CD4-positive, alpha-beta T cell treated with Interferon gamma for 1 hour (primary cell): ENCODE data around the gene KIAA1671.

Source experiments
- DNase-seq: peaks from one replicate; pipeline ENCODE4 v3.0.0-alpha.2; 2020

Gene KIAA1671

GRCh38 chr22:24982301-24983056 lies 30.0 kb downstream of the KIAA1671 start:
- DNase-seq, result no peak

- no peak for DNase-seq
These were observed 30.6 kb downstream of the KIAA1671 start for GRCh38 chr22:24983151-24983550.

DNA sequence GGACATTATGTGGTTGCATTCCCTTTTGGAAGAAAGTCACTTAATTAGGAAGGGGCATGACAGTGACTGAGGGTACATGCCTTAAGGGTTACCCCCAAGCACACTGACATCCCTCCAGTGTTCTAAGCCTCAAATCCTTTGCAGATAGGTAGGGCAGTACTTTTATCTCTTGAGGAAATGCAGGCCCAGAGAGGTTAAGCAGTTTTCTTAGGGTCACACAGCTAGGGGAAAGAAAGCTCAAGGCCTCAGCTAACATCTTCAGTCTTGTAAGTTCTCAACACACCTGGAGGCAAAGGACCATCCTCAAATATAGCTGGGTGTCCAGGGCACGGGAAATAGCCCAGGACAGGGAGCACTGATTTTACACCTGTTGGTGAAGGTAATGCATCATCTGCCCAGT lies 31.6 kb downstream of the KIAA1671 start:
- no peak for DNase-seq

DNA sequence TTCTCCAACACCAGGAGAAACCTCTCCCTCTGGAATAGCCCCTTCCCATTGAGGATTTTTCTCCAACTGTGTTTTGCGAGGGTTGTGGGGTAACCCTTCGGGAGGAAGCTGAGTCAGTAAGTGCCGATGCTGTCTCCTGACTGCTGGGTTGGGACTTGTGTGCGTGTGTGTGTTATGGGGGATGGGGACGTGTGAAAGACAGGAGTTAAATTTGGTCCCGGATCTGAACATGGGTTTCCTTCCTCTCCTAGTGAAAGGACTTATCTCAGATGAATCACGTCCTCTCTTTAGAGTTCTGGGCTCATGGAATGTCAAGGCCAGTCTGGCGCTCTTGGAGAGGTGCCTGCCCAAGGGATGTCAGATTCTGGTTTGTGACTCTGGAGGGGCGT lies 33.3 kb downstream of the KIAA1671 start:
- no peak for DNase-seq

DNA sequence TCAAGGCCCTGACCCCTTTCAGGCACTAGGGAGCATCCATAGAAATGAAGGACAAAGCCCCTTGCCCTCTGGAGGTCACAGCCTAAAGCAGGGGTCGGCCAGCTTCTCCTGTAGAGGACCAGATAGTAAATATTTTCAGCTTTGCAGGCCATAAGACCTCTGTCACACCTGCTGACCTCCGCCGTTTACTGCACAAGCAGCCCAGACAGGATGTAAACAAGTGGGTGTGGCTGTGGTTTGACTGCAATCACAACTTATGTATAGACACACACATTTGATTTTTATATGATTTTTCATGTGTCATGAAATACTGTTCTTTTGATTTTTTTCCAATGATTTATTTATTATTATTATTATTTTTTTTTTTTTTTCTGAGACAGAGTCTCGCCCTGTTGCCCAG lies 34.3 kb downstream of the KIAA1671 start:
- DNase-seq, result no peak

DNA sequence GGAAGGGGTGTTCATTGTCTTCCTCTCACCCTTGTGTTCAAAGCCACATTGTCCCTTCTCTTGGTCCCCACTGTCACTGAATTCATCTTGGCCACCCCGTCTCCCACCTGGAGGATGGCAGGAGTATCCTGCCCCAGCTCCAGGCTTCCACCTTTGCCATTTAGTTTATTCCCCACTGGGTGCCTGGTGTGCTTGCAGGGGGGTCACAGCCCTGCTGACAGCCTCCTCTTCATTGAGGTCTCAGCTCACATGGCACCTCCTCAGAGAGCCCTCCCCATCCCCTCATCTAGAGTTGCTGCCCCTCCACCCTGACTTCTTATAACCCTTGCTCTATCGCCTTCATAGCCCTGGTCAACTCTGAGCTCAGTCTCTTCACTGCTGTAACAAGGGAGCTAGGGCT lies 36.6 kb downstream of the KIAA1671 start:
- no peak for DNase-seq

- DNase-seq, result no peak
These were observed 37.0 kb downstream of the KIAA1671 start for GRCh38 chr22:24989541-24989951.

- no peak for DNase-seq
These were observed 37.9 kb downstream of the KIAA1671 start for GRCh38 chr22:24990344-24990905.

DNA sequence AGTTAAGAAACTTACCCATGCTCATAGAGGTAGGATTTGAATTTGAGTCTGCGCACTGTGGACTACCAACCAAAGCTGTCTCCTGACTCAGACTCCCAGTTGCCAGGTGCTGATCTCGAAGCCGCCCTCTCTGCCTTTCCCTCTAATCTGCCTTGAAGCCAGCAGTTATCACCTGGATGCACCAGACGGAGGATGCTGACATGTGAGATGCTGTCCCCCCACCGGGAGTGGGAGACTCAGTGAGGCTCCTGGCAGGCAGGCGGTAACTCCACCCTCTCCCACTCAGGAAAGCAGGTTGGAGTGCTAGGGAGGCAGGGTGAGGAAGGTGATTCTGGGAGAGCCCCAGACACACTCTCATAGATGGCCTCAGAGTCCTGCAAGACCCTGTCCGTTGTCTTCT lies 40.4 kb downstream of the KIAA1671 start:
- DNase-seq, result no peak

DNA sequence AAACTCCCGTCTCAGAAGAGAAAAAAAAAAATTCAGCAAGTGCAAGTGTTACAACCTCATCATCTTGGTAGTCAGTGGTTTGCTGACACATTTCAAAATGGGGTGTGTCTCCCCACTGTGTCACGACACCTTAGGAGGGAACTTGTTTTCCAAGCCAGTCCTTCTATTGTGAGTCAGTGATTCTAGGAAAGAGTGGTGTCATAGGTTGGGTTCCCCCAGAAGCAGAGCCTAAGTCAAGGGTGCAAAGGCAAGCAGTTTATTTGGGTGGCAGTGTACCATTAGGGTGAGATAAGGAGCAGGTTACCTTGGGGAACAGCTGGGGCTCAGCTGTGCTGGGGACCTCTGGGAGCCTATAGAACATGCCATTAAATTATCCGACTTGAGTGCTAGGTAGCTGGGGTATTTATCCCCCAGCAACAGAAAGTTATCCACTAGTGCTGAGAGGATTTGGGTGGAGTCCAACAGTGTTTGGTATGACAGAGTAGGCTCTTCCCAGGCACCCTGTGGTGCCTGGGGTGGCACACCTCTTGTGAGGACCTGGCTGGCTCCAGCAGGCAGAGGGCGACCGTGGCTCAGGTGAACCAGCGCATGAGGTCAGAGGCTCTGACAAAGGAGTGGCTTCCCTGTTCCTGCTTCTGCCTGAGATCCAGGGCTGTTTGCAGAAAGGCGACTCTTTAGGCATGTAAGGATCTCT lies 41.7 kb downstream of the KIAA1671 start:
- no peak for DNase-seq

DNA sequence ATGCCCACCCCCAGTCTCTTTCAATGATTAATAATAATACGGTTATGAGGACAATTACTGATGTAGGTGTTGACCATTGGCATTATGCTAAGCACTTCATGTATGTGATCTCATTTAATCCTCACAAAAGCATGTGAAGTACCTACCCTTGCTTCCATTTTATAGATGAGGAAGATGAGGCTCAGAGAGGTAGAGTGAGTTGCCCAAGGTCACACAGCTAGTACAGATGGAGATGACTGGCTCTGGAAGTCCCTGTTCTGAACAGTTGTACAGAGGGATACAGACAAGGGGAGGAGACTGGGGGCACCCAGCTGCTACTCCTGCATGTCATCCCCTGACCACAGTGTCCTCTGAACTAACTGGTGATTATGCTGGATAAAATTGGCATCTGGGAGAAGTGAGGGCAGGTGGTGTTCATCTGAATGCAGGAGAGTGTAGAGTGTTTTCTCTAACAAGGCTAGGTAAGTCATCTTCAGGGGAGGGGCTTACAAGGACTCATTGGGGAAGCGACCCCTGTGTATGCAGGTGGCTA lies 43.2 kb downstream of the KIAA1671 start:
- DNase-seq, result no peak

GRCh38 chr22:24996420-24996952 lies 44.0 kb downstream of the KIAA1671 start:
- DNase-seq, result no peak

DNA sequence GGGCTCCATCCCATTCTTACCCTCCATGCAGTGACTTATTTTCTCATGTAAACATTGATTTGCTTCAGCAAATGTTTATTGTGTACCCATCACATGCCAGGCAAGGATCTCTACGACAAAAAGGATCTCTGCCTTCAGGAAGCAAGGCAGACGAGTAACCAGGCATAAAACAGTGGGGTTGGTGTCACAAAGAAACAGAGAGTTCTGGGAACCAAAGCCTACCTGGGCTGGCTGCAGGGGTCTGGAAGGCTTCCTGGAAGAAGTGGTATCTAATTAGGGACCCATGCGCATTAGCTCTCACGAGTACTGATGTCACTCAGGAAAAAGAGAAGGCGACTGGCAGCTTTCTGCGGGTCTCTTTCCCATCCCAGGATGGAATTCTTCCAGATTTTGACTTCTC lies 44.5 kb downstream of the KIAA1671 start:
- no peak for DNase-seq

GRCh38 chr22:25000686-25001085 lies 48.2 kb downstream of the KIAA1671 start:
- no peak for DNase-seq

DNA sequence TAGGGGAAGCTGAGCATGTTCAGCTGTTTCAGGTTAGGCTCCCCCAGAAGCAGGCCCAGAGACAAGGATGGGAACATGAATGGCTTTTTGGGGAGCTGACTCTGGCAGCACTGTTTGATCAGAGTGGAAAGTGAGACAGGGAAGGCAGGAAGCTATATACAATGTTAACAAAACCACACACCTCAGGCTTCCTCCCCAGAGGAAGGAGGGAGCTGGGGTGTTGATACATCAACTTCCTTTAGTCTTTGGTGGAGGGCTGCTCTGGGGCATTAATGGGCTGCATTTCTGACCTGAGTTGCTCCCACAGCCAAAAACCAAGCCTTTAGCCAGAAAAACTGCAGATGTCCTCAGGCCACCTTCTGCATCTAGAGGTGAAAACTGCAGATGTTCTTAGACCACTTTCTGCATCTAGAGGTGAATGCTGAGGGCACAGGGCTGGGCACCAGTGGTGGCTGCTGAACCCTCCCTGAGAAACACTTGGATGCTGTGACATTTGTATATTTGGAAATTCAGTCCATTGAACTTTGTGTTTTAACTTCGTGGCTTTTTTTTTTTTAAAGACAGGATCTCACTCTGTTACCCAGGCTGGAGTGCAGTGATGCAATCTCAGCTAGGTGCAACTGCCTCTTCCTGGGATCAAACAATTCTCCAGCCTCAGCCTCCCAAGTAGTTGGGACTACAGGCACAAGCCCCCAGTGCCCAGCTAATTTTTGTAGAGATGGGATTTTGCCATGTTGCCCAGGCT lies 49.9 kb downstream of the KIAA1671 start:
- no peak for DNase-seq

- DNase-seq, result no peak
These were observed 53.8 kb downstream of the KIAA1671 start for GRCh38 chr22:25006354-25006753.

GRCh38 chr22:25007444-25008106 lies 55.1 kb downstream of the KIAA1671 start:
- DNase-seq, result no peak

DNA sequence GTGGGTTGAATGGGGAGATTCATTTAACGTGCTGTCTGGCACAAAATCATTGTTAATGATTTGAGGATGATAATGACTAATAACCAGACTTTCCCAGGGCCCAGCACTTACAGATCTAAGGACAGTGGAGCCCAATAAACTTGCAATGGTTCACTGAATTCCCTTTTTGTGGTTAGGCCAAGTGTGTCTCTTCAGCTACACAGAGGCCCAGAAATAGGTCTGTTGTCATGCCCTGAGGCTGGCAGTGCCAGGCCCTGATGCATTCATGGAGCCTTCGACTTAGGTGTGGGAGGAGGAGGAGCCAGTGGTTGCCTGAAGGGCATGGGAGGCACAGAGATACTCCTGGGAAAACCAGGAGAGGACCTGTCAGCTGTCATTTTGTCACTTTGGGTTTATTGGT lies 56.1 kb downstream of the KIAA1671 start:
- DNase-seq, result no peak

DNA sequence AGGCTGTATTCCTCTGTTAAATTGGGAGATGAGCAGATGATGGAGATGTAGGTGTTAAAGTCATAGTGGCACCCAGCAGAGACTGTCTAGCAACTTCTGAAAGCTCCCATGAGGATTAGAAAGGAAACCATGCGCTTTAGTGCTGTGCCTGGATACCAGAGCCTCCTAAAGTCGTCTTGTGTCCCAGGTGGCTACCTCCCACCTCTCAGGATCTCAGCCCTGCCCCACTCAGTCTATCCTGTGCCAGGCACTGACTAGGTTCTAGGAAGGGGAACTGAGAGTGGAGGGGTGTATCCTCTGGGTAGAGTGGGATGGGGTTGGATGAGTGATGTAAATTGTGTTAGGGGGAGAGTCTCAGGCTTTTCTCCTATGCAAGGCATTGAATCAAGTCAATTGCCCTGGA lies 60.2 kb downstream of the KIAA1671 start:
- DNase-seq, result no peak

DNA sequence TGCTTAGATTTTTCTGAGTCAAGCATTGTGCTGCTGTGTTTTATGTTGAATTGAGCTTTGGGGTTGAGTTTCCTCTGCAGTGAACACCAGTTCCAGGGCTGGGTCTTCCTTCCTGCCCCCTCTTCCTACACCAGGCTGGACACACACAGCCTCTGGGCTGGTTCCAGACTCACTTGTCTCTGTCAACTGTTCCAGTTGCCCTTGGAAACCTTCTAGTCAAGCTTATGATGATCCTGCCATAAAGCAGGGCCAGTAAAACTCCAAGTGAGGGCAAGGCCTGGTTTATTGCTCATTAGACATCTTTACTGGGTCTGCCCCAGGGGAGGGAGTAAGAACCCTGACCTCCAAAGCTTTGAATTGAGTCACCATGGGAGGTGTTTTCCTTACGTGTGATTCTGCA lies 61.1 kb downstream of the KIAA1671 start:
- no peak for DNase-seq

DNA sequence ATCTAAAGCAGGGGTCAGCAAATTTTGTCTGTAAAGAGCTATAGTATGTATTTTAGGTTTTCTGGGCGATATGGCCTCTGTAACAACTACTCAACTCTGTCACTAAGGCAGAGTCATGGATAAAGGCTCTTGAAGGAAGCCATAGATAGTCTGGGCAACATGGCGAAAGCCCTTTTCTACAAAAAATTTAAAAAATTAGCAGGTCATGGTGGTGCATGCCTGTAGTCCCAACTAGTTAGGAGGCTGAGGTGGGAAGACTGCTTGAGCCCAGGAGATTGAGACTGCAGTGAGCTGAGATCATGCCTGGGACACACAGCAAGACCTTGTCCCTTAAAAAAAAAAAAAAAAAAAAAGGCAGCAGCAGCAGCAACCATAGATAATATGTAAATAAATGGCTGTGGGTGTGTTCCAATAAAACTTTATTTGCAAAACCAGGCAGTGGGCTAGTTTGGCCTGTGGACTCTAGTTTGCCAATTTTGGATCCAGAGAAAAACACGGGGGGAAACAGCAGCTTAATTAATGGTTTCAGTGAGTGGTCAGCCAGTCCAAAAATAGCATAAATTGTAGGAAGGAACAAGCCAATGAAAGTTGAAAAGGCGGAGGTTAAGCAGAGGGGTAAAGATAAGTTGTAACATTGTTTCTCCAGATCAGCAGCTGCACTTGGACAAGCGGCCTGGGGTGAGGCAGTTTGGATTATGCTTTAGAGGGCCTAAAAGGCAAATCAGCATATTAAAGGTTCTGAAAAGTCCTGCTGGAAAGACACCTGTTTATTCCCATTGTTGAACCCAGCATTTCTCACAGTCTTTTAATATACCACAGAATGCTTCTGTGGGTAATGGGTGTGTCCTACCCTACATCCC lies 62.6 kb downstream of the KIAA1671 start:
- DNase-seq, result no peak

DNA sequence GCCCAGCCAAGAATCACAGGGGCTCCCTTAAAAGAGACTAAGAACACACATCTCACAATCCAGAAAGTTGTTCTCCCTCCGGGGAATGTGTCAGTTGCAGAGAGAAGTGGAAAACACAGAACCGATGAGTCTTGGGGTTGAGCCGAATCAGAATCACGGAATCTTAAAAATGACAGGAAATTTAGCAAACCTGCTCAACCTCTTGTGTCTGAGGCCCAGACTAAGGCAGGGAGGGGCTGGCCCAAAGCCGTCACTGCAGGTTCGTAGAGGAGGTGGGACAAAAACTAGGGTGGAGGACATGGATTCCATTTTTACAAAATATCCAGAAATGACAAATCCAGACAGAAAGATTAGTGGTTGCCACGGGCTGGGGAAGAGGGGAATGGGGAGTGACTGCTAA lies 63.8 kb downstream of the KIAA1671 start:
- DNase-seq, result no peak
